Stimulated activated CD8-positive, alpha-beta memory T cell treated with anti-CD3 and anti-CD28 coated beads, Interleukin-4, amount 100 ng/mL, for 4 hours (primary cell): ENCODE results near the gene FGF1.

Experiments
- DNase-seq, 2 donors: peaks; one replicate each; pipeline ENCODE4 v3.0.0-alpha.2; 2020; ENCODE audit warnings: low read depth in 2 of 2, low spot score in 1 of 2

The FGF1 gene

GRCh38 chr5:142544946-142545649, 140.8 kb downstream of the FGF1 start:
- no peak for DNase-seq

GRCh38 chr5:142544071-142544753, 141.7 kb downstream of the FGF1 start:
- no peak for DNase-seq

- no peak for DNase-seq
These were observed 143.0 kb downstream of the FGF1 start for GRCh38 chr5:142542906-142543305.
